Neutrophil (primary cell): ENCODE data around the gene PGK1.
"Not testable (repeated sequence)": the region's sequence is repeated elsewhere in the genome, so short reads cannot be mapped to it uniquely, and the experiment has no call there.

Experiments used
- H3K27ac ChIP-seq: fragments of 200-600 bp; sonication (generic); 2 replicates; pipeline ENCODE4 v1.5.1; 2016; ENCODE audit warnings: mild to moderate bottlenecking, moderate library complexity
- H3K27me3 ChIP-seq: fragments of 200-600 bp; sonication (generic); 2 replicates; pipeline ENCODE4 v1.6.0; 2016; ENCODE audit warnings: mild to moderate bottlenecking
- H3K36me3 ChIP-seq: fragments of 200-600 bp; sonication (generic); 2 replicates; pipeline ENCODE4 v1.5.1; 2017
- H3K4me1 ChIP-seq, 2 experiments: fragments of 200-600 bp in 1 of 2; sonication (generic) in 1 of 2; 1 replicate in 1 of 2; 2 replicates in 1 of 2; pipeline versions ENCODE4 v1.5.1 to v1.6.1; 2013 to 2016; ENCODE audit warnings: low read depth in 1 of 2, low read length in 1 of 2, mild to moderate bottlenecking in 1 of 2, moderate library complexity in 1 of 2; ENCODE audit not compliant: control insufficient read depth in 1 of 2, insufficient read depth in 1 of 2
- H3K4me3 ChIP-seq, 2 experiments: fragments of 200-600 bp in 1 of 2; sonication (generic) in 1 of 2; 1 replicate in 1 of 2; 2 replicates in 1 of 2; pipeline ENCODE4 v1.5.1; 2013 to 2016; ENCODE audit warnings: low read depth in 1 of 2, low read length in 1 of 2, mild to moderate bottlenecking in 1 of 2, moderate library complexity in 1 of 2
- H3K9me3 ChIP-seq: fragments of 200-600 bp; sonication (generic); 2 replicates; pipeline ENCODE4 v1.5.1; 2016
- TF ChIP-seq, protein P1 (sequence below): fragments of 200-600 bp; sonication (generic); IDR thresholded peaks from 2 replicates; pipeline ENCODE4 v1.5.1; 2016; ENCODE audit warnings: antibody characterized with exemption

PGK1 gene

DNA sequence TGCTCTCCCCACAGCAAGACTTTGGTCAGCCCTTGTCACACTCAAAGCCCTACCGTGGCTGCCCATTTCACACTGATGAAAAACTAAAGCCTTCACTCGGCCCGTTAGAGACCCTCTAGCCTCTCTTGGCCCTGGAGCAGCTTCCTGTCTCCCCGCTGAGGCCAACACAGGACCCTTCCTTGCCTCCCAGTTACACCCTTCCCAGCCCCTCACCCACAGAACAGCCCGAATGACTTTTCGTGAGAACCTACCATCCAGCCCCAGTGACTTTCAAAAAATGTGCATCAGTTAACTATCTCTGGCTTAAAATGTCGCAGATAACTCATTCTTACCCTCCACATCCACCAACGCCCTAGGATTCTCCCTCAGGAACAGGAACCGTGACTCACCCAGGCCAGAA, 36.2 kb downstream of the PGK1 start:
- Histone ChIP-seq H3K27ac (no peak overlapping the region), H3K36me3 (no peaks in the 10 kb centered on the region), H3K4me3 (no peak overlapping the region), H3K27me3 (no peaks in the 10 kb centered on the region), H3K9me3 (no peaks in the 10 kb centered on the region), H3K4me1 (no peaks in the 10 kb centered on the region)
- TF ChIP-seq, protein P1, sequence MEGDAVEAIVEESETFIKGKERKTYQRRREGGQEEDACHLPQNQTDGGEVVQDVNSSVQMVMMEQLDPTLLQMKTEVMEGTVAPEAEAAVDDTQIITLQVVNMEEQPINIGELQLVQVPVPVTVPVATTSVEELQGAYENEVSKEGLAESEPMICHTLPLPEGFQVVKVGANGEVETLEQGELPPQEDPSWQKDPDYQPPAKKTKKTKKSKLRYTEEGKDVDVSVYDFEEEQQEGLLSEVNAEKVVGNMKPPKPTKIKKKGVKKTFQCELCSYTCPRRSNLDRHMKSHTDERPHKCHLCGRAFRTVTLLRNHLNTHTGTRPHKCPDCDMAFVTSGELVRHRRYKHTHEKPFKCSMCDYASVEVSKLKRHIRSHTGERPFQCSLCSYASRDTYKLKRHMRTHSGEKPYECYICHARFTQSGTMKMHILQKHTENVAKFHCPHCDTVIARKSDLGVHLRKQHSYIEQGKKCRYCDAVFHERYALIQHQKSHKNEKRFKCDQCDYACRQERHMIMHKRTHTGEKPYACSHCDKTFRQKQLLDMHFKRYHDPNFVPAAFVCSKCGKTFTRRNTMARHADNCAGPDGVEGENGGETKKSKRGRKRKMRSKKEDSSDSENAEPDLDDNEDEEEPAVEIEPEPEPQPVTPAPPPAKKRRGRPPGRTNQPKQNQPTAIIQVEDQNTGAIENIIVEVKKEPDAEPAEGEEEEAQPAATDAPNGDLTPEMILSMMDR = no peak

DNA sequence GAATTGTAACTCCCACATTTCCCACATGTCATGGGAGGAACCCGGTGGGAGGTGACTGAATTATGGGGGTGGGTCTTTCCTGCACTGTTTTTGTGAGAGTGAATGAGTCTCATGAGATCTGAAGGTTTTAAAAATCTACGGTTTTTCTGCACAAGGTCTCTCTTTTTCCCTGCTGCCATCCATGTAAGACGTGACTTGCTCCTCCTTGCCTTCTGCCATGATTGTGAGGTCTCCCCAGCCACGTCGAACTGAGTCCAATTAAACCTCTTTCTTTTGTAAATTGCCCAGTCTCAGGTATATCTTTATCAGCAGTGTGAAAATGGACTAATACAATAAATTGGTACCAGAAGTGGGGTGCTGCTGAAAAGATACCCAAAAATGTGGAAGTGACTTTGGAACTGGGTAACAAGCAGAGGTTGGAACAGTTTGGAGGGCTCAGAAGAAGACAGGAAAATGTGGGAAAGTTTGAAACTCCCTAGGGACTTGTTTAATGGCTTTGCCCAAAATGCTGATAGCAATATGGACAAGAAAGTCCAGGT, 43.0 kb downstream of the PGK1 start:
- not testable (repeated sequence) for H3K27ac ChIP-seq, H3K9me3 ChIP-seq, H3K36me3 ChIP-seq

GRCh38 chrX:78157373-78157772, 53.3 kb downstream of the PGK1 start:
- H3K9me3 ChIP-seq = not testable (repeated sequence)

More for the DNA sequence above, 43.0 kb downstream of the PGK1 start:
- not testable (repeated sequence) for H3K4me3 ChIP-seq, H3K27me3 ChIP-seq, H3K4me1 ChIP-seq

GRCh38 chrX:78157846-78158245, 53.8 kb downstream of the PGK1 start:
- H3K4me3 ChIP-seq, H3K9me3 ChIP-seq, H3K4me1 ChIP-seq, H3K27ac ChIP-seq, H3K27me3 ChIP-seq, H3K36me3 ChIP-seq: not testable (repeated sequence)

More at GRCh38 chrX:78157373-78157772, 53.3 kb downstream of the PGK1 start:
- not testable (repeated sequence) for H3K27me3 ChIP-seq, H3K4me1 ChIP-seq, H3K27ac ChIP-seq, H3K4me3 ChIP-seq, H3K36me3 ChIP-seq

GRCh38 chrX:78160711-78161110, 56.7 kb downstream of the PGK1 start:
- H3K9me3 ChIP-seq, H3K4me3 ChIP-seq, H3K27me3 ChIP-seq, H3K4me1 ChIP-seq, H3K36me3 ChIP-seq, H3K27ac ChIP-seq: not testable (repeated sequence)

DNA sequence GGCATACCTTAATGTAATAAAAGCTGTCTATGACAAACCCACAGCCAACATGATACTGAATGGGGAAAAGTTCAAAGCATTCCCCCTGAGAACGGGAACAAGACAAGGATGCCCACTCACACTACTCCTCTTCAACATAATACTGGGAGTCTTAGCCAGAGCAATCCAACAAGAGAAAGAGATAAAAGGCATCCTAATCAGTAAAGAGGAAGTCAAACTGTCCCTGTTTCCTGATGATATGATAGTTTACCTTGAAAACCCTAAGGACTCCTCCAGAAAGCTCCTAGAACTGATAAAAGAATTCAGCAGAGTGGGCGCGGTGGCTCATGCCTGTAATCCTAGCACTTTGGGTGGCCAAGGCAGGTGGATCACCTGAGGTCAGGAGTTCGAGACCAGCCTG, 59.1 kb downstream of the PGK1 start:
- H3K9me3 ChIP-seq, H3K27me3 ChIP-seq, H3K27ac ChIP-seq, H3K36me3 ChIP-seq, H3K4me1 ChIP-seq, H3K4me3 ChIP-seq: not testable (repeated sequence)

DNA sequence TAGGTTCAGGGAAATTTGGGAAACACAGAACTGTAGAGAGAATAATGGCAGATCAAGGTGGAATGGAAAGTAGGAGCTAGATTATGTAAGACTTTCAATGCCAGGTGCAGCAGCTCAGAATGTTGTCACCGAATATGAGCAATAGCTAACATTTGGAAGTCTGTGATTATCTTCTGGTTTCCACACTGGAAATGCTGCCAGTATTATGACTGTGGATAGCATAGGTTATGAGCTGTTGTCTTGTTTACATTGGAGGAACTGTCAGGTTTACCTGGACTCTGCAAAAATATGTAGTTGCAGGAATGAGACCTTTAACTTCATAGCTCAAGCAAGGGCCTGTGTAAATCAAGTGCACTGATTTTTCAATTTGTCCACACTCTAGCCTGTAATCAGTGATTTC, 61.4 kb downstream of the PGK1 start:
- TF ChIP-seq, protein P1 = no peak
- Histone ChIP-seq H3K36me3 (no peaks in the 10 kb centered on the region), H3K9me3 (no peaks in the 10 kb centered on the region), H3K4me1 (no peaks in the 10 kb centered on the region), H3K27ac (no peak overlapping the region), H3K4me3 (no peak overlapping the region), H3K27me3 (no peaks in the 10 kb centered on the region)

DNA sequence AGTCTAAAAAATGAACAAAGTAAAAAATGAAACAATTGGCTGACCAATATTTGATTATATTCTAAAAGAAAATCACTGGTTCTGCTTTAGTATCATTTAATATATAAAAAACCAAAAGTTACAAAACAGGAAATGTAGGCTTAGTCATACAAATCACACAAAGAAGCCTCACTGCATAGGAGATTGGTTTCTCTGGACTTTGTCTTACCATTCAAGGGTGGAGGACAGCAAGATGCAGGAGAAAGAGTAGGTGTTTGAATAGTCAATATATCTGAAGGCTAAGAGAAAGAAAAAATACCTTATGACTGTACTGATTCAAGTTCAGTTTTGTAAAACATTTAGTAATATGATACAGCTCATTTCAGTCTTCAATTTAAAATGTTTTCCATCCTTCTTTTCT, 64.0 kb downstream of the PGK1 start:
- Histone ChIP-seq H3K27ac (no peak overlapping the region), H3K9me3 (no peaks in the 10 kb centered on the region), H3K27me3 (no peaks in the 10 kb centered on the region), H3K36me3 (no peaks in the 10 kb centered on the region), H3K4me1 (no peaks in the 10 kb centered on the region), H3K4me3 (no peak overlapping the region)
- TF ChIP-seq, protein P1 = no peak
